ENCODE data around the gene SLC25A51. TPM values are rescaled to one million over a fixed set of nuclear protein-coding genes. Genes with fewer than 3 reads are reported as not detected.

The SLC25A51 gene
- total RNA-seq, 2 experiments from 2014 or later: 28.3 to 30.0 TPM

DNA sequence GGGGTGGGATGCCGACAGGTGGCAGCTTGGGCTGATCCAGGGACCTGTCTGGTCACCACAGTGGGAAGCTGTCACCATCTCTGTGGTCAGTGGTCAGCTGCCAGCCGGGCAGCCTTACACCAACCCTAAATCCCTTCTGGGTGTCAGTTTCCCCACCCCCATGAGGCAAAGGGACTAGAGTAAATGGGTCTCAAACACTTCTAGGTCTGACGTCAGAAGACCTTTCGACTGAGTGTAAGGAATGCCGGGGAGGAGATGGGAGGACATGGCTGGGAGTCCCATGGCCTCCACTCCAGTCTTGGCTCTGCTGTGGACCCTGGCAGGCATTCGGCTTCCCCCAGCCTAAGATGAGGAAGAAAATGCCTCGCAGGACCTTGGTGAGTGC, 40.3 kb upstream of the SLC25A51 start:
- Mint-ChIP-seq H3K9me3 (ENCODE audit: low read depth) (no peaks in the 10 kb centered on the region), H3K4me3 (no peak overlapping the region), H3K27ac (no peak overlapping the region), H3K36me3 (no peaks in the 10 kb centered on the region), H3K4me1 (no peaks in the 10 kb centered on the region), H3K27me3 (no peaks in the 10 kb centered on the region)
- CTCF ChIA-PET: no interaction called here
- DNase-seq: no peak
- no peak for ATAC-seq

DNA sequence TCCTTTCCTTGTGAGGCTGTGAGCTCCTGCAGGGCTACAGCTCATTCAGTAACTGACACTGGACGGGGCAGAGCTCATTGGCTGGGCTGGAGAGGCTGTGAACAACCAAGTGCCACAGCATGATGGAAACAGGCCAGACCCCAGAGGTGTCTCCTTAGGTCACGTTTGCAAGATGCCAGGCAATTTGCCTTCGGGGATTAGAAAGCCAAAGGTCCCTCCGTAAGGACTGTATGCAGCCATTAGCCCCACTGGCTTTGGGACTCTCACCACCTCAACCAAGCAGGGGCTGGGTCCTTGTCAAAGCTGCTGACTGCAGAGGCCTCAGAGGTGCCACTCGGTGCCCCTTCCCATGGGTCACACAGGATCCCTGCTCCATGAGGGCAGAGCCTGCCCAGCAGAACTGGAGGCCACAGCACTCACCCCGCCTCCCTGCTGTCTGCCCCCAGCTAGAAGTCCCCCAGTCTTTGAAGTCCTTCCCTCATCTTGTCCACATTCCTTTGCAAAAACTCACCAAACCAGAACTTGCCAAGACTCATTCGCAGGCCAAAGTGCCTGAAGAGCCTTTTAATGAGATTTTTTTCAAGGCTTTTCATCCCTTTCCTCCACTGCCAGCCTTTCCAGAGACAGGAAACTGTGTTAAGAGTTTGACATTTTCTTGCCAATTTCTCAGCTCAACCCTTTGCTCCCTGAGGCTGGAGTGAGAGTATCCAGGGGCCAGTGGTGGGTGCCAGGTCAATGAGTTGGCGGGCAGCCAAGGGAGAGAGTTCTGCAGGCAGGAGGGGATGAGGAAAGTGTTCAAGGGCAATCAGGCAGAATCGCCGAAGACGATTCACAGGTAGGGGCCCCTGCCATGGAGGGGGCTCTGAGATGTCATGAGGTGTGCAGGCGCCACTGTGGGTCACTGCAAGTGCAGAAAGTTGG, 39.7 kb upstream of the SLC25A51 start:
- H3K4me1 Mint-ChIP-seq: no peaks in the 10 kb centered on the region
- no peaks in the 10 kb centered on the region for H3K36me3 Mint-ChIP-seq
- no peak for DNase-seq
- no peak overlapping the region for H3K4me3 Mint-ChIP-seq
- no peaks in the 10 kb centered on the region for H3K9me3 Mint-ChIP-seq (ENCODE audit: low read depth)
- CTCF ChIA-PET: interaction anchor here (1.2 kb wide), 1 partner anchor 125 kb away, joined by 3 read pairs; the partner anchor contains the start of gene SHB
- ATAC-seq: no peak
- no peaks in the 10 kb centered on the region for H3K27me3 Mint-ChIP-seq
- no peak overlapping the region for H3K27ac Mint-ChIP-seq

DNA sequence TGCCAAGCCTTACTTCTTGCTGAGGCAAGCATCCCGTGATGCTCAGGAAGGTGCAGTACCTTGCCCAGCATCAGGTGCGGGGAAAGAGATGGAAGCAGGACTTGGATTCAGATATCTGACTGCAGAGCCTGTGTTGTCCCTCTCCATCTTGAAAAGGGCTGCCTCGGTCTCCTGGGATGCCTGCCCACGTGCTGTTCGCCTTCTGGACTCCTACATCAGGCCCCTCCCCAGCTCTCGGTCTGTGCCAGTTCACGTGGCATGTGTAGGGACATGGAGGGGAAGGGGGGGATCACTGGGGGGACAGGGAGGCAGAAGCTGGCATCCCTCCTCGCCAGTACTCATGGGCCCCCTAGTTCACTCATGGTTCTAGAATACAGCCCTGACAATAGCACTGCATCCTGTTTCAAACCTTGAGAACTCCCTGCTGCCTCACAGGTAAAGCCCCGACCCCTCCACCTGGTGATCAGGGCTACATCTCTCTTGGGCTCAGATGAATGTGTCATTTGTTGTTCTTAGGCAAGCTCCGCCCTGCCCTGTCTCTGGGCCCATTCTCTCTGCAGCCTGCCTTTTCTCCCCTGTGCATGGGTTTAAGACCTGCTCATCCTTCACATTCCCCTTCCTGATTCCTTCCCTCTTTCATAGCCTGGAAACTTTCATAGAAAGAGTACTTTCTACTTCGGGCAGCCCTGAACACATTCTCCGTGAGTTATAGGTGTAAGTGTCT, 38.9 kb upstream of the SLC25A51 start:
- CTCF ChIA-PET: interaction anchor here (1.2 kb wide), 1 partner anchor 126 kb away, joined by 3 read pairs; the partner anchor contains the start of gene SHB
- no peak for DNase-seq

DNA sequence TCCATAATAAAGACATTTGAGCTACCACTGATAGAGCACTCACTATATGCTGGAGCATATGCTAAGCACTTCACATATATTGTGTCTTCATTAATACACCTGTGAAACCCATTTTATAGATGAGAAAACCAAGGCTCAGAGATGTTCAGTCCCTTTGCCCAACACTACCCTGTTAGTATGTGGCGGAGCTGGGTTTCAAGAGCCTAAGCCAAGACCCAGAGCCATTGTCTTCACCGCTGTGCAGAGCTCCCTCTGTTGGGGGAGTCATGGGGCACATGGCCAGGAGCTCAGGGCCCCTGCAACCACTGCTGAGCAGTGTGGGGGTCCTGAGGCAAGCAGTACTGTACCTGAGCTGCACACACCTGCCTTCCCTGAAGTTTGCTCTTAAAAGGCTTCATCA, 37.3 kb upstream of the SLC25A51 start:
- Mint-ChIP-seq H3K9me3 (ENCODE audit: low read depth) (no peaks in the 10 kb centered on the region), H3K4me3 (no peak overlapping the region), H3K36me3 (no peaks in the 10 kb centered on the region), H3K27me3 (no peaks in the 10 kb centered on the region), H3K27ac (no peak overlapping the region), H3K4me1 (no peaks in the 10 kb centered on the region)
- no peak for ATAC-seq
- CTCF ChIA-PET: interaction anchor here (1.1 to 1.2 kb wide), 2 partner anchors 29 to 139 kb away, joined by 3 to 4 read pairs; no protein-coding TSS in a partner anchor
- no peak for DNase-seq

More for the DNA sequence above, 38.9 kb upstream of the SLC25A51 start:
- H3K4me3 Mint-ChIP-seq: no peak overlapping the region
- H3K9me3 Mint-ChIP-seq (ENCODE audit: low read depth): no peaks in the 10 kb centered on the region
- H3K27me3 Mint-ChIP-seq: no peaks in the 10 kb centered on the region
- H3K4me1 Mint-ChIP-seq: no peaks in the 10 kb centered on the region
- H3K36me3 Mint-ChIP-seq: no peaks in the 10 kb centered on the region
- H3K27ac Mint-ChIP-seq: no peak overlapping the region
- ATAC-seq: no peak

DNA sequence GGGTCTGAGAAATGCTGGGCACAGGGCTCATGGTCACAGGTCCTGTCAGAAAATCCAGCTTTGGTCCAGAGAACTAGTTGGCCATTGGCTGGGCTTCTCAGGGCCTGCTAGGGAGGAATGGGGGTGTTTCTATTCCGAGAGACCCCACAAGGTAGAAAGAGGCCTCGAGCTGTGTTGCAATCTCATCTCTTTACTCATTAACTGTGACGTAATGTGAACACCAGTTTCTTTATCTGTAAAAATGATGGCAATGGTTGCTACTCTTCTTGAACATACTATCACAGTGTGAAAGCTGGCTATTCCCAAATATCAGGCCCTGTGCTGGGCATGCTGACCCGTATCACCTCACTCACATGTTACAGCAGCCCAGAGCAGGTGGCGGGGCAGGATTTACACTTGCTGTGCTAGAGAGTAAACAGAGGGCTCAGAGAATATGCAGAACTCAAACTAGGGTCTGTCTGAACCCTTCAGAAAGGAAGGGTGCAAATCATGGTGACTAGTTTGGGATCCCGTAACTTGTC, 35.7 kb upstream of the SLC25A51 start:
- CTCF ChIA-PET: no interaction called here
- H3K27ac Mint-ChIP-seq: no peak overlapping the region
- H3K36me3 Mint-ChIP-seq: no peaks in the 10 kb centered on the region
- no peaks in the 10 kb centered on the region for H3K4me1 Mint-ChIP-seq
- no peak overlapping the region for H3K4me3 Mint-ChIP-seq
- H3K27me3 Mint-ChIP-seq: no peaks in the 10 kb centered on the region
- DNase-seq: no peak
- no peak for ATAC-seq
- H3K9me3 Mint-ChIP-seq (ENCODE audit: low read depth): no peaks in the 10 kb centered on the region

DNA sequence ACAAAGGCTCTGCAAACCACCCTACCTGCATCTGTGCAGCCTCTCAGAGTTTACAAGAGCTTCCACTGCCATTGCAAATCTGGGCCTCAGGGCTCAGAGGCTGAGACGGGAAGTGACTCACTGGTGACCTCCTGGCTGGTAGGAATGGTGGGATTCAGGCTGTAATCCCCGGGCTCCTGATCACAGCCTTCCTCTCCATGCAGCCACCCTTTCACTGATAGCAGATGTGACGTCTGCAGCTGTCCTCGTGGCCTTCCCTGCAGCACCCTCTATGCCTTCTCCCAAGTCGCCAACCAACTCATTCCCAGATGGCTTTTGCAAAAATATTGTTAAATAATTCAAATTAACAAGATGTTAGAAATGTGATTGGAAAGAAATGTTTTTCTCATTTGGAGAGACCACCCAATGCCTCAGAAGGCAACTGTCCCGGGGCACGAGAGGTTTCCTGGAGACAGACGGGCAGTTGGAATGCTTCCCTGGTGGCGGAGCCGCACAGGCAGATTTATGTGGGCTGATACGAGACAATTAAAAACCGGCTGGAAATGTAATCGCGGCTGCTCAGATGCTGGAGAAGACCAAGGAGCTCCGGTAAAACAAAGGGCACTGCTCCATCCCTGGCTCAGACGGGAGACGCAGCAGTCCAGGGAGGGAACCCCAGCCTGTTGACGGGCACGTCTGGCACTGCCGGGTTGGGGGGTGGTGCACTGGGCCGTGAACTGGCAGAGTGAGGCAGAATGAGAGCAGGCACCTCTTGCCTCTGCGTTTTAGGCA, 34.4 kb upstream of the SLC25A51 start:
- ATAC-seq: no peak
- CTCF ChIA-PET: no interaction called here
- DNase-seq: no peak
- Mint-ChIP-seq H3K36me3 (no peaks in the 10 kb centered on the region), H3K4me1 (no peaks in the 10 kb centered on the region), H3K9me3 (ENCODE audit: low read depth) (no peaks in the 10 kb centered on the region), H3K27me3 (no peaks in the 10 kb centered on the region), H3K4me3 (no peak overlapping the region), H3K27ac (no peak overlapping the region)

DNA sequence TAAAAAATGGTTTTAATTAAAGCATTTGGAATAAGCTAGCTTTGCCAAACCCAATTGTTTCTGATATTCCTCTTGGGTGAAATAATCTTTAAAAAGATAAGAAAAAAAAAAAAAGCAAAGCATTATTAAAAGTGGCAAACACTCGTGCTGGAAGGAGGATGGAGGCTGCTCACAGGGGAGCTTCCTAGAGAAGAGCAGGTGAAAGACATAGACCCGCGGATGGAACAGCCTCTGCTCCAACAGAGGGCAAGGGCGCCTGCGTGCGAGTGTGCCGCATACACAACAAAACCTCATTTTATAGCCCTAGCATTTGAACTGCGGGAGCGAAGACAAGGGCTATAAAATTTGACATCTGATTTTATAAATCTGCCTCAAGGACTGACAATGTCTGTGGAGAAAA, 33.4 kb upstream of the SLC25A51 start:
- H3K4me3 Mint-ChIP-seq: no peak overlapping the region
- H3K9me3 Mint-ChIP-seq (ENCODE audit: low read depth): no peaks in the 10 kb centered on the region
- DNase-seq (no peak), ATAC-seq (no peak)
- H3K4me1 Mint-ChIP-seq: no peaks in the 10 kb centered on the region
- H3K27ac Mint-ChIP-seq: no peak overlapping the region
- H3K36me3 Mint-ChIP-seq: no peaks in the 10 kb centered on the region
- CTCF ChIA-PET: no interaction called here
- no peaks in the 10 kb centered on the region for H3K27me3 Mint-ChIP-seq

DNA sequence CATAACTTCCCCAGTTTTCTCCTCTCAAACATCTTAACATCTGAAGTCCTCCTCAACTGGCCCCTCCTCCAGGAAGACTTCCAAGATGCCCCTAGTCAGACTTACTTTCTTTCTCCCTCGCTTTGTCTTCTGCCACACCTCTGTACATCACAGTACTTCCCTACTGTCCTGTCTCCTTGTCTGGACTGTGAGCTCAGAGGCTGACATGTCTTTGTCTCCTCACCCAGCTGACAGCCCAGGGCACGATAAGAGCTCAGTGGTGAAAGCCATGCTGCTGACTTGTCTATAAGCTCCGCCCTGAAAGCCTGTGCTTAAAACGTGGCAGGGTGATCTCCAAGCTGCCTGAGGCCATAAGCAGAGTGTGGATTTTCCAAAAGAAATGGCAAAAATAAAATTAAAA, 33.0 kb upstream of the SLC25A51 start:
- CTCF ChIA-PET: no interaction called here
- no peak overlapping the region for H3K27ac Mint-ChIP-seq
- H3K27me3 Mint-ChIP-seq: no peaks in the 10 kb centered on the region
- H3K36me3 Mint-ChIP-seq: no peaks in the 10 kb centered on the region
- DNase-seq (no peak), ATAC-seq (no peak)
- no peaks in the 10 kb centered on the region for H3K9me3 Mint-ChIP-seq (ENCODE audit: low read depth)
- H3K4me1 Mint-ChIP-seq: no peaks in the 10 kb centered on the region
- H3K4me3 Mint-ChIP-seq: no peak overlapping the region

DNA sequence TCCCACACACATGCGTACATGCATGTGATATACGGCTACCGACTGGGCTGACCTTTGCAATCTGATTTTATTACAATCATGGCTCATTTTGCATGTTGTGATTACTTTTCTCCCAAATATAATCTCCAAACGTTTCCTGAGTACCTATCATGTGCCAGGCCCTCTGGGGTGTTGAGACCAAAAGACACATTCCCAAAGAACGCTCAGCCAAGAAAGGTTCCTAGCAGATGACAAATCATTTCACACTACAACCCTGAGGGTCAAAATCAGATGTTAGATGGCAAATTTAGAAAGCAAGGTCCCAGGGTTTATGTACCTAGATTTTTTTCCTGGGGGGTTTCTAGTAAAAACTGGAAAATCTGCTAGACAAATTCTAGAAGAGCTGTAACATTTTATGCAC, 32.4 kb upstream of the SLC25A51 start:
- ATAC-seq (no peak), DNase-seq (no peak)
- H3K27me3 Mint-ChIP-seq: no peaks in the 10 kb centered on the region
- H3K4me3 Mint-ChIP-seq: no peak overlapping the region
- no peaks in the 10 kb centered on the region for H3K9me3 Mint-ChIP-seq (ENCODE audit: low read depth)
- CTCF ChIA-PET: no interaction called here
- no peaks in the 10 kb centered on the region for H3K36me3 Mint-ChIP-seq
- no peak overlapping the region for H3K27ac Mint-ChIP-seq
- H3K4me1 Mint-ChIP-seq: no peaks in the 10 kb centered on the region

DNA sequence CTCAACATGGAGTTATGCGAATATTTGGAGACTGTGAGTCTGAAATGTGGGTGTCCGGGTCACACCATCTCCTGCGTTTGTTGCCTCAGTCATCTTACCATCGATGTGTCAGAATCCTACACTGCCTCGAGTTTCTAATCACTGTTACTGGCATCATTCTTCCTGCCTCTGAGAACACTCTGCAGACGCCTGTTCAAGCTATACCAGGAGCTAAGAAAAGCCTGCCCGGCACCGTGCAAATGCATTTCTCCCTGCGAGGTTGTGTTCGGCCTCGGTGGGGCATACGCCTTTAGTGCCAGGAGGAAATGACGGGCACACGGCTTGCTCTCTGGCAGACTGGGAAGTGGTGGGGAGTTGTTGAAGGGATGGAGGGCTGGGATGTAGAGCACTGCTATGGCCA, 31.2 kb upstream of the SLC25A51 start:
- no peak for DNase-seq
- Mint-ChIP-seq H3K4me3 (no peak overlapping the region), H3K27me3 (no peaks in the 10 kb centered on the region), H3K36me3 (no peaks in the 10 kb centered on the region), H3K4me1 (no peaks in the 10 kb centered on the region), H3K9me3 (ENCODE audit: low read depth) (no peaks in the 10 kb centered on the region), H3K27ac (no peak overlapping the region)
- CTCF ChIA-PET: interaction anchor here (1.7 kb wide), 1 partner anchor 153 kb away, joined by 5 read pairs; no protein-coding TSS in a partner anchor
- no peak for ATAC-seq

DNA sequence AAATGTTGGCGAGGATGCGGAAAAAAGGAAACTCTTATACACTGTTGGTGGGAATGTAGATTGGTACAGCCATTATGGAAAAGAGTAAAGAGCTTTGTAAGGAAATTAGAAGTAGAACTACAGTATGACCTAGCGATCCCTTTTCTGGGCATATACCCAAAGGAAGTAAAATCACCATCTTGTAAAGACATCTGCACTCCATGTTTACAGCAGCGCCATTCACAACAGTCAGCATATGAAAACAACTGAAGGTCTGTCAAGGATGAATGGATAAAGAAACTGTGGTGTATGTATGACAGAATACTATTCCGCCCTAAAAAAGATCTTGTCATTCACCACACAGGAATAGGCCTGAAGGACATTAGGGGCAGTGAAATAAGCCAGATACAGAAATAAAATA, 27.7 kb upstream of the SLC25A51 start:
- H3K27ac Mint-ChIP-seq: no peak overlapping the region
- no peak overlapping the region for H3K4me3 Mint-ChIP-seq
- CTCF ChIA-PET: no interaction called here
- no peaks in the 10 kb centered on the region for H3K36me3 Mint-ChIP-seq
- DNase-seq: no peak
- no peaks in the 10 kb centered on the region for H3K4me1 Mint-ChIP-seq
- no peak for ATAC-seq
- no peaks in the 10 kb centered on the region for H3K9me3 Mint-ChIP-seq (ENCODE audit: low read depth)
- H3K27me3 Mint-ChIP-seq: no peaks in the 10 kb centered on the region

DNA sequence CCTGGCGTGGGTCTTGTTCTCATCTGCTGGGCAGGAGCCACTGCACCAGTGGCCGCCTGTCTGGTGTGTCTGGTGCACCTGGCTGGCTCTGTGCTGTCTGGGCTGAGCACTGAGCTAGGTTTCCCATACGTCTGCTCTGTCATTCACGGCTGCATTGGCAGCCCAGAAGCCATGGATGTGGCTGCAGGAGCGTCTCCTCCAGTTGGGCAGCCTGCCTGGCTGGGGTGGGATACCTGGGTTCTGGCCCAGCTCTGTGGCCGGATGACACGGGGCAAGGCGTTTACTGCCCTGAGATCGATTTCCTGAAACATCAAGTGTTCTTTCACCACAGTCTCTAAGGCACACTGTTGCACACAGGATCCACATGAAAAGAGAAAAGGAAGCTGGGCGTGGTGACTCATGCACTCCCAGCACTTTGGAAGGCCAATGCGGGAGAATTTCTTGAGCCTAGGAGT, 25.5 kb upstream of the SLC25A51 start:
- no peaks in the 10 kb centered on the region for H3K27me3 Mint-ChIP-seq
- H3K36me3 Mint-ChIP-seq: no peaks in the 10 kb centered on the region
- peaks cover 2% of the 10 kb centered on the region for H3K4me1 Mint-ChIP-seq
- CTCF ChIA-PET: no interaction called here
- H3K4me3 Mint-ChIP-seq: no peak overlapping the region
- DNase-seq (no peak), ATAC-seq (no peak)
- H3K9me3 Mint-ChIP-seq (ENCODE audit: low read depth): no peaks in the 10 kb centered on the region
- H3K27ac Mint-ChIP-seq: peak overlapping the region; percentile 29
